HG02885 (cell line): ENCODE measurements around the gene GABARAPL2.
"Not testable (repeated sequence)": the region's sequence is repeated elsewhere in the genome, so short reads cannot be mapped to it uniquely, and the experiment has no call there.

Experiments used
- ATAC-seq: cut with Tn5 transposase; IDR thresholded peaks from one replicate; pipeline ENCODE4 v1.9.1; 2021; ENCODE audit warnings: mild to moderate bottlenecking; ENCODE audit not compliant: unreplicated experiment, poor library complexity

The GABARAPL2 gene, protein sequence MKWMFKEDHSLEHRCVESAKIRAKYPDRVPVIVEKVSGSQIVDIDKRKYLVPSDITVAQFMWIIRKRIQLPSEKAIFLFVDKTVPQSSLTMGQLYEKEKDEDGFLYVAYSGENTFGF

DNA sequence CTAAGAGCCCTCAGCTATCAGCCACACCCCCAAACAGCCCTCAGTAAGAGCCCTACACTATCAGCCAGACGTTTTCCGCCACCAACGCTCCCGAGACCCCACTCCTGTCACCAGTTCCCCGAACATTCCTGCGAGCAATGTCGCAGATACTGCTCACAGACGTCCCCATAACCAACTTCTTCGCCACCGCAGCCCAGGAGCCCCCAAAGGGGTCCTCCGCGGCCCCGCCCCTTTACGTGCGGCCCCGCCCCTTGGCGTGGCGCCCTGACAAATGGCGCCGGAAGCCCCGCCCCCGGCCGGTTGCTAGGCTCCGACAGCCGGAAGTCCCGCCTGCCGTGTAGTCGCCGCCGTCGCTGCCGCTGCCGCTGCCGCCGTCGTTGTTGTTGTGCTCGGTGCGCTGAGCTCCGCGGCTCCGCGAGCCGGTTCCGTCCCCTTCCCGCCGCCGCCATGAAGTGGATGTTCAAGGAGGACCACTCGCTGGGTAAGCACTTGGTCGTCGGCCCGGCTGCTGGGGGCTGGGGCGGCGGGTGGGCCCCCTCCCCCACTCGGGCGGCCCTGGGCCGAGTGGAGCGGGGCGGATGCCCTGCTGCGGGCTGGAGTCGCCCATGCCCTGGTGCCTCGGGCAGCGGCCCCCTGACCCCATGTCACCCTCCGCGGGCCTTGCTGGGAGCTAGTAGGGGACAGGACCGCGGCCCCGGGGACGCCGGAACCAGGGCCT, at the start of gene GABARAPL2:
Gene GABARAPL2 (plus strand): TSS at position 340 of the 718 bp plus-strand sequence. CDS start 108 bp downstream, at position 448.
- peak; percentile 69 for ATAC-seq

DNA sequence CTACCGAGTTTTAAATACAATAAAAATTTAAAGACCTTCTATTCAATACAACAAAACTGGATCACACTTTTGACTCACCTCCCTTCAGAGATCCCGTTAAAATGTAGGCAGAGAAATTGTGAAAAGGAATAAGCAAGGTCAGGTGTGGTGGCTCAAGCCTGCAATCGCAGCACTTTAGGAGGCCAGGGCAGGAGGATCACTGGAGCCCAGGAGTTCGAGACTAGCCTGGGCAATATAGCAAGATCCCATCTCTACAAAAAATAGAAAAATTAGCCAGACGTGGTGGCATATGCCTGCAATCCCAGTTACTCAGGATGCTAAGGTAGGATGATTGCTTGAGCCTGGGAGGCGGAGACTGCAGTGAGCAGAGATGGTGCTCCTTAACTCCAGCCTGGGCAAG, 47.0 kb upstream of the GABARAPL2 start:
- no peak for ATAC-seq

DNA sequence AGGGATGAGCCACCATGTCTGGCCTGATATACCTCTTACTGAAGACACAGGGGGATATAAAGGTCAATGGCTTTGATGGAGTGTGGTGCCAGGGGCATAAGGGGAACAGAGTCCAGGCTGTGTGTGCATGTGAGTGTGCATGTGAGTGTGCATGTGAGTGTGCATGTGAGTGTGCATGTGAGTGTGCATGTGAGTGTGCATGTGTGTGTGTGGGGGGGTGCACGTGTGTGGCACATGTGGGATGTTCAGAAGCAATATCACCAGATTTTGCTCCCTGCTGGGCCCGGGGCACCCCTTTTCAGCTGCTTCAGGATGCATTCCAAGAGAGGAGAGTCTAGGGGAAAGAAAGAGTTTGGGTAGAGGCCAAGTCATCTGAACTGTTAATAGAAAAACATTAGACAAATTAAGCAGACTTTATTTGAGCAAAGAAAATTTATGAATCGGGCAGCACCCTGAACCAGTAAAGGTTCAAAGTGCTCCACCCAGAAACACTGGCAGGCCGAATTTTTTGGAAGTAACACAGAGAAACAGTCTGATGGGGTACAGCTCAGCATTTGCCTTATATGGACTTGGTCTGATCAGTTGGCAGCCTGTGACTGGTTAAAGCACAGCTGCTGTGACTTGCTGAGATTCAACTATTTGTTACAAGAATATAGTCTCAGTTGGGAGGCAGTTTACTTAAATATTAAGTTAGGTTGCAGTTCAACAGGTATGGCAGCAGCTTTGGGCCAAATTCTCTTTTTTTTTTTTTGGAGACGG, 40.0 kb upstream of the GABARAPL2 start:
- ATAC-seq: no peak

DNA sequence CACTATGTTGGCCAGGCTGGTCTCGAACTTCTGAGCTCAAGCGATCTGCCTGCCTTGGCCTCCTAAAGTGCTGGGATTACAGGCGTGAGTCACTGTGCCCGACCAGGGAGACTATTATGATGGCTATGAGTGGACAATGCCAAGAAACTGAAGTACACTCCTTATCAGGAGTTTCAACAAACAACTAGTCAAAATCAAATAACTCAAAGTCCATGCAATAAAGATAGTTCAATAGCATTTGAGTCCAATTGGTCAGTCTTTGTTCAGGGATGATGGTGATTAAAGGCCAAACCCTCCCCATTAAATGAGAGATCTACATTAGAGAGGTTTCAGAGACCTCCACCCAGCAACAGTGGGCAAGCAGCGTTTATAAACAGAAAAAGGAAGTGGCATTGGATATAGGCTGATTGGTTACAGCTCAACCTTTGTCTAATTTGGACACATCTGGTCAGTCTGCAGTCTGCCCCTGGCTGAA, 38.3 kb upstream of the GABARAPL2 start:
- ATAC-seq: no peak

DNA sequence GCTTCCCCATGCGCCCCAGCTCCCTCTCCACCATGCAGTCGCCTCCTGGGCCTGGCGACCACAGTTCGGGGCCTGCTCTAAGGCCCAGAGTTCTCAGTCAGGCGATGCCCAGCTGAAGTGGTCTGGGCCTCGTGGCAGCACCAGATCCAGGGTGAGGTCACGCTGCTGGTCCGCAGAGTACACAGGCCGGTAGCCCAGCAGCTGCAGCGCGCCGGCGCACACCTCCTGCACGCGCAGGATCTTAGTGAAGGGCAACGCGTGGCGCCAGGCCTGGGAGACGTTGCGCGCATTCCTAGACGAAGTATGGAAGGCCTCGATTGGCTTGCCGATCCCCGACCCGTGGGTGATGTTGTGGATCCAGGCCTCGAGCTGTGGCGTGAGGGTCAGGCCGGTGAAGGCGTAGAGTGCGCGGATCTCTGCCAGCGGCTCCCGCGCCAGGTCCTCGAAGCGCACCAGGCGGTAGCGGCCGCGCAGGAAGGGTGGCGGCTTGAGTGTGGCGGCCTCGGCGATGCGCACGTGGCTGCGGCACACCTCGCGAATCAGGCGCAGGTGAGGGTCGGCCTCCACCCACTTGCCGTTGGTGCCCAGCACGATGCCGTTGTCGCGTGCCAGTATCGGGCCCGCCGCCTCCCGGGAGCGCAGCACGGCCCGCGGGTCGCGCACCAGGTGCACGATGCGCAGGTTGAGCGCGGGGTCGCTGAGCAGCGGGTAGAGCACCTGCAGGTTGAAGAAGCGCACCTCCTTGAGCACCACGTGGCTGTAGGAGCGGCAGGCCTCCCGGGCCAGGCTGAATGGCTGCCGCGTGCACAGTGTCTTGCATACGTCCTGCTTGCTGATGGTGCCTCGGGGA, 36.9 kb upstream of the GABARAPL2 start:
- no peak for ATAC-seq

DNA sequence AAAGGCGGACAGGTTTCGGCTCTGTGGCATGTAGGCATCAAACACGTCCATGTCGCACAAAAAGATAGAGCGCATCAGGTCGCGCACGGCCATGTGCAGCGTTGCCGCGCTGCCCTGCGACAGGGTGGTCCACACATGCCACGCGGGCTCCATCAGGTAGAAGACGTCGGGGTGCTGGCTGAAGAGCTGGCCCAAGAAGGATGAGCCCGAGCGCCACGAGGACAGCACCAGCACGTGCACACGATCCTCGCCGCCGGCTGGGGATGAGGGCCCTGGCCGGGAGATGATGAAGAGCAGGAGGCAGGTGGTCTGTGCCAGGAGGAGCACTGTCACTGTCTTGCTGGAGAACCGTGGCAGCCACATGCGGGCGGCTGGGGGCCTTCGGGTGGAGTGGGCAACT, 36.2 kb upstream of the GABARAPL2 start:
- no peak for ATAC-seq

DNA sequence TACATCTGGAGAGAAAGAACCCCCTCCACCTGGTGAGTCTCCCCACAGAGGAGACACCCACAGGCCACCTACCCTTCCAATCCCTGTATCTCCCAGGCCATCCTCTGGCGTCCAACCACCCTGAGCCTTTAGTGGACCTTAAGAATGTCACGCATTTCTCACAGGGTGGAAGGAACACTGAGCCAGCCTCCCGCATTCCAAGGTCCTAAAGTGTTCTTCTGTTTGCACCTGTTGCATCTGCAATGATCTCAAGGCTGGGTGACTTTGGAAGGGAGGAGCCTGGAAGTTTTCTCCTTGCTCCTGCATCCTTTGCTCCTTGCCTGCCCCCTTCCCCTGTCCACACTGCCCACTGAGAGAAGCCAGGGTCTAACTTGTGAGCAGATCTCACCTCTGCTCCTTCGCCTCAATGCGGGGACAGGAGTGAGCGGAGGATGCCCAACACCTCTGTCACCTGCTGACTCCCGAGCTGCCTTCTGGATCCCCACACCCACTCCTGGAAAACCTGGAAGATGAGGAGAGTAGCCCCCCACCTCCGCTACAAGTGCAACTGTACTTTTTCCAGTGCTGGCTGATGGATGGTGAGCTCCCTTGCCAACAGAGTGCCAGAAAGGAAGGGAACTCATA, 33.9 kb upstream of the GABARAPL2 start:
- ATAC-seq: no peak

DNA sequence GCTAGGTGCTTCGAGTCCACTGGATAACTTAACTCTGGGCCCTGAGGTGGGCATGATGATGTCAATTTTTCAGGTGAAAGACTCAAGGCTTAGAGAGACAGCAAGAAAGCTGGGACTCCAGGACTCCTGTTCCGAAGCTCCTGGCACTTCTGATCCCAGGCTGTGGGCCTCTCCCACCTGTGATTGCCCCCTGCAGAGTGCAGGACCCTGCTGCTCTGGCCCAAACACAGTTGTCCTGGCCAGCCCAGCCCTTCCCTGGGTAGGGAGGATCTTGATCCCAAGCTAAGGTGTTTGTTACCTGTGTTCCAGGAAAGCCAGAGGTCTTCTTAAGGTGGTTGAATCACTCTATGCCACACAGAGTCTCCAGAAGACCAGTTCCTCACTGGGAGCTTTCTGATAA, 33.4 kb upstream of the GABARAPL2 start:
- no peak for ATAC-seq

DNA sequence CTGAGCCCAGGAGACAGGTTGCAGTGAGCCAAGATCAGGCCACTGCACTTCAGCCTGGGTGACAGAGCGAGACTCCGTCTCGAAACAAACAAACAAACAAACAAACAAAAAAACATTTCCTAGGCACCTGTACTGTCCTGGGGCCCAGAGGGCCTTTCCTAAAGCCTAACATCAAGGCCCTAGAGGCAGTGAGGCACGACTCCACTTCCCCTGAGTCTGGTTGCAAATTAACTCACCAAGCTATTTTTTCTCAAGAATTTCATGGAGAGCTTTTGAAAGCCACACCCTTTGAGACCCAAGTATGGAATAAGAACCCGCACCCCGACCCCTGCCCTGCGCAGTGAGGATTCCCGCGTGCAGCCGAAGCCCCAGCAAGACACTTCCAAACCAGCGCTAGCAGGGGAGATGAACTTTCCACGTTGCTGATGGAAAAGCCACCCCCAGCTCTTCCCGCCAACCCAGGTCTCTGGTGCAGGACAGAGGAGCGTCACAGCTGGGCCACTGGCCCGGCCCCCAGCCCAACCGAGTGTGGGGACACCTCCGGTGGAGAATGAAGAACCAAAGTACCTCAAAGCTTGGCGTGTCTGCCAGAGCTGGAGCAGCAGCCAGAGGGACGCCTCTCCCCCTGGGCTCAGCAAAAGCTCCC, 31.5 kb upstream of the GABARAPL2 start:
- ATAC-seq: no peak

DNA sequence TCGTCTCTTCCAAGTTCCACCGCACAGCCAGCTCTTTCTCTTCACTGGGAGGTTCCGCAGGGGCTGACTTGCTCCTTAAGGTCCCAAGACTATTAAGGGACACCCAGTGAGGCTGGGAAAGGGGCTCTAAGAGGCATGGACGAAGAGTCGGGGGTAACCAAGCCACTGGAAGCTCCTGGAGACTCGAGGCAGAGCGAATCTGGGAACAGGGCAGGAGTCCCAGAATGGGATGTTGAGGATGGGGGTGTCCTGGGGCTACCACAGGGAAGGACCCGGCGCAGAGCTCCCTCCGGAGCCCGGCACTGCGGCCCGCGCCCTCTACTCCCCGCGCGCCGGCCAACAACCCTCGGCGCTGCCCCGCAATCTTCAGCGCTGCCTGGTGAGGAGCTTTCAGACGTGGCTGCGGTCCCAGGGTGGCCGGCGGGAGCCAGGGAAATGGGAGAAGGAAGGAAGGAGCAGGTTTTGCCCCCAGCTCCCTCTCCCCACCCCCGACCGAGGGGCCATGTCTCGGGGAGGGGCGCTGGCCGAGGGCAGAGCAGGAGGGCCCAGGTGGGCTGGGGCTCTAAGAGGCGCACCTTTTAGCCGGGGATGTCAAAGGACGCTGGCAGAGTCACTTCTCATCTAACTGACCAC, 30.9 kb upstream of the GABARAPL2 start:
- ATAC-seq: no peak

DNA sequence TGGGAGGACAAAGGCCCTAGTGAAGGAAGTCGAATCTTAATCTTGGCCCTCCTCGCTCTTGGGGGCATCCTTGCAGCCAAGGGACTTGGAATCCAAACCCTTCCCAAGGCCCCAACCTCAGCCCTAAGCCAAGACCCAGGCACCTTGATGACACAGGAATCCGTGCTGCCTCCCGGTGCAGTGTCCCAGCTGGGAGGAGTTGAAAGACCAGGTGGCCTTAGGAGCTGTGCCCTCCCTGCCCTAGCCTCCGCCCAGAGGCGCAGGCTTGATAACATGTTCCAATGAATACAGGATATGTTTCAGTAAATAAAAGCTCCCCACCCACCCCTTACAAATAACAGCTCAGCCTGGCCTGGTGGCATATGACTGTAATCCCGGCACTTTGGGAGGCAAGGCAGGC, 30.3 kb upstream of the GABARAPL2 start, which contains the start of gene CHST5:
Gene CHST5 (minus strand): TSS at position 208 of the 400 bp plus-strand sequence. CDS start 5,724 bp downstream, outside the sequence.
- no peak for ATAC-seq

DNA sequence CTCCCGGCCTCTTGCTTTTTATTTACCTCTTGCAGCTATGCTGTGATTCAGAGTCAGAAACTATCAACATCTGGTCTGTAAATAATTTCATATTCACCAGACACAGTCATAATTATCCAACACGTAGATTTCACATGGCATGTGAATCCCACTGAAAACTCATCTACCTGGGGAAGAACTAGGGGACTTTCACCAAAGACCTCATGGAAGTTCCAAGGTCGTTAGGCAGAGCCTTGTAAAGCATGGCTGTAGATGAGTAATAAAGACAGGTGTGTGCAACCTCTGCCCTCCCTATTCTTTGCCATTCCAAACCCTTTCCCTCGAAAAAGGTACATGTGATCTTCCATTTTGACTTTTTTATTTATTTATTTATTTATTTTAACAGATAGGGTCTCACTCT, 28.4 kb upstream of the GABARAPL2 start:
- no peak for ATAC-seq

DNA sequence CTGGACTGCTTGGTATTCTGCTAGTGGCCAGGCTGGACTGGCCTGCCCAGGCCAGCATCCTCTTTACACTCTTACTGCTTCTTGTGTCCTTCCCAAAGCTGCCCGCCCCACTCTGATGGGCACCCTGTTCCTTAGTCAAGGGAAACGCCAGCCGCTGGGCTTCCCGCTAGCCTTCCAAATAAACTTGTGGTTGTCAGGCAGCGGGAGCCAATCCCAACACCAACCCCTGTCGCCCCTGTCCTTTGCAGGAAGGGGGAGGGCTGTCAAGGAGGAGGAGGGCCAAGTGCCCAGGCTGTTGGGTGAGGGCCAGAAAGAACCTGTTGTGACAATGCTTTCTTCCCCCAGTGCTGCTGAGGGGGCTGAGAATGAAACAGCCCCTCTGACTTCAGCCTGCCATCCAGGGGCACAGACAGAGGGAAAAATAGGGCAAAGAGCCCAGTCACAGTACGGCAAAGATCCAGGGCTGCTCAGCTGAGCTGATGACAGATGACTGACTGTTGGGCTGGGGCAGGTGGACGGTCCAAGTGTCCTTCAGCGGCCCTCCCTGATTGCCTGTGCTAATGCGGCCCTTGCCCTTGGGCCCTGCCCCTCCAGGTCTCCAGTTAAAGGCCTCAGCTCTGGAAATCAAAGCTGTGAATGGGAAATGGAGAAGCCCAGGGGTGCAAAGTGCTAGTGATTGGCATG, 27.2 kb upstream of the GABARAPL2 start:
- ATAC-seq: not testable (repeated sequence)

DNA sequence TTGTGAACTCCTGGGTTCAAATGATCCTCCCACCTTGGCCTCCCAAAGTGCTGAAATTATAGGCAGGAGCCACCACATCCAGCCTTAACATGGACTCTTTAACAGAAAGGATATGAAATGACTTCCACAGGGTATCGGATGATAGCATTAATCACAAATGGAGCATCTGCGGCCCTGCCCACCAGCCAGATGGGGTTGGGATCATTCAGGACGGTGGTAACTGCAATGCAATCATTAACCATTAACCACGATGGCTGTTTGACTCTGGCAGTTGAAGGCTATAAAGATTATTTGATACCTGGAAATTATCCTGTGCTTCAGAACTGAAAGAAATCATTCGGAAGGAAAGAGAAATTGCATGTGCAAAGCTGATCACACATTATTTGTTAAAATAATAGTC, 24.9 kb upstream of the GABARAPL2 start:
- ATAC-seq: no peak

DNA sequence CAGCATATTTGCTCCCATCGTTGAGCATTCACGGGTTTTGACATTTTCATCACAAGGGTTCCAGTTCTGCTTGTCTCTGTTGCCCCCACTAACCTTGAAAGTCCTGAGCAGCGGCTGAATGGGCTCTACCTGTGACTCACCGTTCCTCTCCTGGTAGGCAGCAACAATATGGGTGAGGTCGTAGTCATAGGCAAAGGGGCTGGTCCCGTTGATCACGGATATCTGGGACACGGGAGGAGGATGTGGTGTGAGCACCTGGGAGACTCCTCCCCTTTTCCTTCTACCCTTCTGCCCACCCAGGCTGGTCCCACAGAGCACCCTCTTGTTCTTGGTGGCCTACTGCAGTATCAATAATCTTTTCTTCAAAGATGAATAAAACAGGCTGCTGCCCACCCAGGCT, 23.7 kb upstream of the GABARAPL2 start:
- not testable (repeated sequence) for ATAC-seq

DNA sequence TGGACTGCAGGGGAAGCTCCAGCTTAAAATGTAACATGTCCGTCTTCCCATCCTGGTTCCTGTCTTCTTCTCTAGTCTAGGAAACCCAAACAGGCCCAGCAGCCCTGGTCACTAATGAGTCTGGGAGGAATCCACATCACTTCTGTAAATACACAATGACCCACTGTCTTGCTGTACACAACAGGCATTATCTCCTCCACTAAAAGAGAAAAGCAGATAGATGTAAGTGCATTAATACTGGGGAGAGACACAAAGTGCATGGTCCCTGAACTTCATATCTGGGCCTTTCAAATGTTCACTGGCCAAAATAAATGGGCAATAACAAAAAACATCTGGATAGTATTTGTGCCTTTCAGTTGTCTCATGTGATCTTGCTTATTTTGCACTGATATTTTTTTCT, 20.3 kb upstream of the GABARAPL2 start:
- ATAC-seq: not testable (repeated sequence)

DNA sequence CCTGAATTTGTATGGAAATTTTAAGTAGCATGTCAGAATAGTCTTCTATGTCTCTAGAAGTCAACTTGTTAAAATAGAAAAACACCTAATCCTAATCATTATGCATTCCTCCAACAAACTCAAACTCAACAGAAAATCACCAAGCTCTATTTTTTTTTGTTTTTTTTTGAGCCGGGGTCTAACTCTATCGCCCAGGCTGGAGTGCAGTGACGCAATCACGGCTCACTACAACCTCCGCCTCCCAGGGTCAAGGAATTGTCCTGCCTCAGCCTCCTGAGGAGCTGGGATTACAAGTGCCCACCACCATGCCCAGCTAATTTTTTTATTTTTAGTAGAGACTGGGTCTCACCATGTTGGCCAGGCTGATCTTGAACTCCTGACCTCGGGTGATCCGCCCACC, 19.9 kb upstream of the GABARAPL2 start:
- no peak for ATAC-seq

DNA sequence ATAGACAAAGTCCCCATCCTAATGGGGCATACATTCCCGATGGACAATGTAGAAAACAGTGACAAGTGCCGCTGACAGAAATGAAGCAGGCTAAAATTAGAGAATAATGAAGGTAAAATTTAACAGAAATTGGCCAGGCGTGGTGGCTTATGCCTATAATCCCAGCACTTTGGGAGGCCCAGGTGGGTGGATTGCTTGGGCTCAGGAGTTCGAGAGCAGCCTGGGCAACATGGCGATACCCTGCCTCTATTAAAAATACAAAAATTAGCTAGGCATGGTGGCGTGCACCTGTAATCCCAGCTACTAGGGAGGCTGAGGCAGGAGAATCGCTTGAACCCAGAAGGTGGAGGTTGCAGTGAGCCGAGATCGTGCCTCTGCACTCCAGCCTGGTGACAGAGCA, 17.7 kb upstream of the GABARAPL2 start:
- ATAC-seq: not testable (repeated sequence)
